ENCODE results near the gene KLHL29.

Gene KLHL29

GRCh38 chr2:23756593-23757292 is 371.8 kb downstream of the KLHL29 start:
- no peak for TF ChIP-seq CTCF (IDR thresholded peaks at IDR 0.05; ENCODE audit: insufficient read depth, missing control alignments)
- no peak for DNase-seq (ENCODE audit: insufficient read length, low spot score)
- no peak for FAIRE-seq

- DNase-seq (ENCODE audit: insufficient read length, low spot score) (no peak), FAIRE-seq (no peak)
- TF ChIP-seq CTCF (IDR thresholded peaks at IDR 0.05; ENCODE audit: insufficient read depth, missing control alignments), result no peak
Measured at GRCh38 chr2:23757686-23758433, 372.9 kb downstream of the KLHL29 start.

Data from D721Med (cell line).